ENCODE data around the gene PLAC1. TPM values are rescaled to one million over a fixed set of nuclear protein-coding genes. Genes with fewer than 3 reads are reported as not detected.

The PLAC1 gene
- total RNA-seq, 1 donor: 0.09 TPM

GRCh38 chrX:134672101-134672500 lies 13.8 kb upstream of the PLAC1 start:
- DNase-seq (ENCODE audit: low read depth): no peak
- H3K4me3 ChIP-seq (ENCODE audit: low read depth, low read length): no peak overlapping the region
- TF ChIP-seq, protein P1, sequence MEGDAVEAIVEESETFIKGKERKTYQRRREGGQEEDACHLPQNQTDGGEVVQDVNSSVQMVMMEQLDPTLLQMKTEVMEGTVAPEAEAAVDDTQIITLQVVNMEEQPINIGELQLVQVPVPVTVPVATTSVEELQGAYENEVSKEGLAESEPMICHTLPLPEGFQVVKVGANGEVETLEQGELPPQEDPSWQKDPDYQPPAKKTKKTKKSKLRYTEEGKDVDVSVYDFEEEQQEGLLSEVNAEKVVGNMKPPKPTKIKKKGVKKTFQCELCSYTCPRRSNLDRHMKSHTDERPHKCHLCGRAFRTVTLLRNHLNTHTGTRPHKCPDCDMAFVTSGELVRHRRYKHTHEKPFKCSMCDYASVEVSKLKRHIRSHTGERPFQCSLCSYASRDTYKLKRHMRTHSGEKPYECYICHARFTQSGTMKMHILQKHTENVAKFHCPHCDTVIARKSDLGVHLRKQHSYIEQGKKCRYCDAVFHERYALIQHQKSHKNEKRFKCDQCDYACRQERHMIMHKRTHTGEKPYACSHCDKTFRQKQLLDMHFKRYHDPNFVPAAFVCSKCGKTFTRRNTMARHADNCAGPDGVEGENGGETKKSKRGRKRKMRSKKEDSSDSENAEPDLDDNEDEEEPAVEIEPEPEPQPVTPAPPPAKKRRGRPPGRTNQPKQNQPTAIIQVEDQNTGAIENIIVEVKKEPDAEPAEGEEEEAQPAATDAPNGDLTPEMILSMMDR (IDR thresholded peaks at IDR 0.05; ENCODE audit: insufficient read depth, low read length): no peak

DNA sequence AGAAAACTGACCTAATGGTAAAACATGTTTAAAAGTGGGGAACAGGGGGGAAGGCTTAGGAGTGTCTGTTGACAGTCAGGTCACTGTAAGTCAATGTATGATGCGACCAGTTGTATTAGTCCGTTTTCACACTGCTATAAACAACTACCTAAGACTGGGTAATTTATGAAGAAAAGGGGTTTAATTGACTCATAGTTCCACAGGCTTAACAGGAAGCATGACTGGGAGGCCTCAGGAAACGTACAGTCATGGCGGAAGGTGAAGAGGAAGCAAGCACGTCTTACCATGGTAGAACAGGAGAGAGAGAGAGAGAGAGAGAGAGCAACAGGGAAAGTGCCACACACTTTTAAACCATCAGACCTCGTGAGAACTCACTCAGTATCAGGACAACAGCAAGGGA lies 13.0 kb upstream of the PLAC1 start:
- TF ChIP-seq, protein P1 (IDR thresholded peaks at IDR 0.05; ENCODE audit: insufficient read depth, low read length): no peak
- no peak overlapping the region for H3K4me3 ChIP-seq (ENCODE audit: low read depth, low read length)
- DNase-seq (ENCODE audit: low read depth): no peak

GRCh38 chrX:134670134-134670924 lies 12.1 kb upstream of the PLAC1 start:
- TF ChIP-seq, protein P1 (IDR thresholded peaks at IDR 0.05; ENCODE audit: insufficient read depth, low read length): peak; percentile 15
- DNase-seq (ENCODE audit: low read depth): peak; percentile 77
- no peak overlapping the region for H3K4me3 ChIP-seq (ENCODE audit: low read depth, low read length)

- no peak overlapping the region for H3K4me3 ChIP-seq (ENCODE audit: low read depth, low read length)
- peak; percentile 93 for DNase-seq (ENCODE audit: low read depth)
- TF ChIP-seq, protein P1 (IDR thresholded peaks at IDR 0.05; ENCODE audit: insufficient read depth, low read length): no peak
Observed at GRCh38 chrX:134669378-134670098, 11.3 kb upstream of the PLAC1 start.

- no peak overlapping the region for H3K4me3 ChIP-seq (ENCODE audit: low read depth, low read length)
- no peak for DNase-seq (ENCODE audit: low read depth)
- TF ChIP-seq, protein P1 (IDR thresholded peaks at IDR 0.05; ENCODE audit: insufficient read depth, low read length): no peak
Observed at GRCh38 chrX:134664202-134664601, 5.9 kb upstream of the PLAC1 start.

DNA sequence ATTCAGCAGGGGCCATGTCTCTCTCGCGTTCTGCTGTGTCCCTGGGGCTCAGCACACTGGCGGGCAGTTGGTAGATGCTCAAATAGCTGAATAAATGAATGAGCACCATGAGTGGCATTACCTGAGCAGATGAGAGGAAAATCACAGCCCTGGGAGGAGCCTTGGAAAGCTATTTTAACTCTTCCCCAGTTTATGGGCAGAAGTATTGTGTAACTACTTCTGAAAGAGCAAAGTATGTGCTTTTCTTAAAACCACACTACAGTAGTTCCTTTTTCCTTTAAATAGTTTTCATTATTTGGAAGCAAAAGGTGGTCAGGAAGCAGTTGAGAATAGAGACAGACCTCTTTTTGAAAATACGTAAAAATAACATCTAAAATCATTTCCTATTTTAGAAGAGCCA lies 3.0 kb upstream of the PLAC1 start:
- DNase-seq (ENCODE audit: low read depth): no peak
- no peak overlapping the region for H3K4me3 ChIP-seq (ENCODE audit: low read depth, low read length)
- TF ChIP-seq, protein P1 (IDR thresholded peaks at IDR 0.05; ENCODE audit: insufficient read depth, low read length): no peak

Measured in fibroblast of the aortic adventitia (primary cell).